Globus pallidus (tissue), 1 donor: Measurements from ENCODE around the gene NRTN.
"Not testable (repeated sequence)": the region's sequence is repeated elsewhere in the genome, so short reads cannot be mapped to it uniquely, and the experiment has no call there.

Experiments used
- DNase-seq: peaks from one replicate; pipeline ENCODE4 v3.0.0-alpha.2; 2015; ENCODE audit warnings: low spot score

NRTN gene

GRCh38 chr19:5838353-5839064 lies 33.6 kb downstream of the NRTN start:
- no peak for DNase-seq

- DNase-seq = no peak
Observed at GRCh38 chr19:5839065-5840017, 34.5 kb downstream of the NRTN start, which contains the start of gene FUT6. Gene FUT6, minus strand, starts transcription at chr19:5839702. Its CDS starts 7,135 bp downstream, at chr19:5832567.

GRCh38 chr19:5841735-5842111 lies 36.9 kb downstream of the NRTN start:
- DNase-seq = not testable (repeated sequence)

GRCh38 chr19:5843295-5843927 lies 38.5 kb downstream of the NRTN start:
- DNase-seq = no peak

- DNase-seq = no peak
Observed at GRCh38 chr19:5844456-5845433, 39.9 kb downstream of the NRTN start.

GRCh38 chr19:5847846-5848245 lies 43.0 kb downstream of the NRTN start:
- not testable (repeated sequence) for DNase-seq

GRCh38 chr19:5848621-5849020 lies 43.8 kb downstream of the NRTN start:
- DNase-seq = not testable (repeated sequence)

- no peak for DNase-seq
Observed at GRCh38 chr19:5850189-5850588, 45.3 kb downstream of the NRTN start.

GRCh38 chr19:5850743-5851293 lies 46.0 kb downstream of the NRTN start:
- DNase-seq = no peak

- DNase-seq = no peak
Observed at GRCh38 chr19:5851302-5851701, 46.4 kb downstream of the NRTN start, which contains the start of gene FUT3. Gene FUT3, minus strand, starts transcription at chr19:5851449.

- not testable (repeated sequence) for DNase-seq
Observed at GRCh38 chr19:5854121-5854520, 49.3 kb downstream of the NRTN start.

GRCh38 chr19:5855151-5855550 lies 50.3 kb downstream of the NRTN start:
- DNase-seq = not testable (repeated sequence)

- DNase-seq = no peak
Observed at GRCh38 chr19:5857203-5858081, 52.6 kb downstream of the NRTN start.

GRCh38 chr19:5863030-5863665 lies 58.3 kb downstream of the NRTN start:
- DNase-seq = no peak

- no peak for DNase-seq
Observed at GRCh38 chr19:5864013-5864720, 59.3 kb downstream of the NRTN start.

GRCh38 chr19:5864725-5865486 lies 60.0 kb downstream of the NRTN start:
- no peak for DNase-seq

GRCh38 chr19:5865772-5866171 lies 60.9 kb downstream of the NRTN start:
- DNase-seq = no peak
